Tibial nerve (tissue), 4 donors: ENCODE results near the gene GATA5. TPM values are rescaled to one million over a fixed set of nuclear protein-coding genes. Genes with fewer than 3 reads are reported as not detected.
"Not testable (repeated sequence)": the region's sequence is repeated elsewhere in the genome, so short reads cannot be mapped to it uniquely, and the experiment has no call there.

Source experiments
- DNase-seq, 2 donors: peaks; one replicate each; pipeline ENCODE4 v3.0.0-alpha.2; 2019; ENCODE audit warnings: low spot score in 2 of 2
- H3K27ac ChIP-seq, 4 donors: fragments of 200-600 bp; sonication (generic) in 3 of 4; one replicate each; pipeline ENCODE4 v1.5.1; 2017 to 2019; ENCODE audit warnings: mild to moderate bottlenecking in 1 of 4
- H3K27me3 ChIP-seq, 2 donors: fragments of 200-600 bp; sonication (generic) in 1 of 2; one replicate each; pipeline versions ENCODE4 v1.5.1 to v1.6.0; 2017 to 2019
- H3K36me3 ChIP-seq, 3 donors: fragments of 200-600 bp; sonication (generic); one replicate each; pipeline ENCODE4 v1.5.1; 2018 to 2019
- H3K4me1 ChIP-seq, 4 donors: fragments of 200-600 bp; sonication (generic) in 3 of 4; one replicate each; pipeline ENCODE4 v1.5.1; 2017 to 2019
- H3K4me3 ChIP-seq, 4 donors: fragments of 200-600 bp; sonication (generic) in 3 of 4; one replicate each; pipeline ENCODE4 v1.5.1; 2017 to 2019; ENCODE audit warnings: mild to moderate bottlenecking in 1 of 4, moderate library complexity in 1 of 4
- H3K9me3 ChIP-seq, 4 donors: fragments of 200-600 bp; sonication (generic) in 3 of 4; one replicate each; pipeline ENCODE4 v1.5.1; 2017 to 2019
- EP300 ChIP-seq, 2 donors: sonication (generic); formaldehyde crosslinking; IDR thresholded peaks; one replicate each; pipeline ENCODE4 v1.6.1; 2017; ENCODE audit warnings: antibody characterized with exemption in 2 of 2, mild to moderate bottlenecking in 1 of 2
- POLR2A ChIP-seq, 2 donors: fragments of 450-650 bp; IDR thresholded peaks; one replicate each; pipeline ENCODE4 v1.6.1; 2017; ENCODE audit warnings: antibody characterized with exemption in 2 of 2, mild to moderate bottlenecking in 2 of 2, moderate library complexity in 2 of 2
- WGBS, 2 donors: methylation state at CpG; one replicate each; pipeline ENCODE4 v1.1.5; 2018; 5-methylcytosine and 5-hydroxymethylcytosine counted together
- total RNA-seq, 4 donors: library from RNA; depleted of rRNA; stranded (reverse); fragments of >200 nt; gene quantifications; one replicate each; pipeline ENCODE4 v1.1.0, GENCODE V29; 2016
- TF ChIP-seq, protein P1 (sequence below), 5 experiments: fragments of 200-600 bp in 3 of 5; fragments of 450-650 bp in 2 of 5; sonication (generic) in 3 of 5; IDR thresholded peaks; one replicate each; pipeline ENCODE4 v1.5.1; 2016 to 2019; ENCODE audit warnings: antibody characterized with exemption in 5 of 5, mild to moderate bottlenecking in 3 of 5, moderate library complexity in 2 of 5

GATA5 gene
- total RNA-seq, 4 donors from 2014 or later = 0.20 TPM; not detected in 3

GRCh38 chr20:62427172-62428001 lies 48.4 kb downstream of the GATA5 start, which contains the start of gene RBBP8NL:
Gene RBBP8NL (minus strand): TSS chr20:62427539. CDS start chr20:62419647, 7,892 bp downstream.
- Histone ChIP-seq H3K9me3 (no peaks in the 10 kb centered on the region), H3K4me1 (no peaks in the 10 kb centered on the region), H3K36me3 (no peaks in the 10 kb centered on the region), H3K4me3 (no peak within 1 kb of the TSS), H3K27ac (no peak within 1 kb of the TSS), H3K27me3 (peaks cover 0 to 61% of the 10 kb centered on the region in 2 donors)
- TF ChIP-seq POLR2A (IDR thresholded peaks at IDR 0.05) (no peak), EP300 (IDR thresholded peaks at IDR 0.05) (no peak)
- TF ChIP-seq, protein P1, sequence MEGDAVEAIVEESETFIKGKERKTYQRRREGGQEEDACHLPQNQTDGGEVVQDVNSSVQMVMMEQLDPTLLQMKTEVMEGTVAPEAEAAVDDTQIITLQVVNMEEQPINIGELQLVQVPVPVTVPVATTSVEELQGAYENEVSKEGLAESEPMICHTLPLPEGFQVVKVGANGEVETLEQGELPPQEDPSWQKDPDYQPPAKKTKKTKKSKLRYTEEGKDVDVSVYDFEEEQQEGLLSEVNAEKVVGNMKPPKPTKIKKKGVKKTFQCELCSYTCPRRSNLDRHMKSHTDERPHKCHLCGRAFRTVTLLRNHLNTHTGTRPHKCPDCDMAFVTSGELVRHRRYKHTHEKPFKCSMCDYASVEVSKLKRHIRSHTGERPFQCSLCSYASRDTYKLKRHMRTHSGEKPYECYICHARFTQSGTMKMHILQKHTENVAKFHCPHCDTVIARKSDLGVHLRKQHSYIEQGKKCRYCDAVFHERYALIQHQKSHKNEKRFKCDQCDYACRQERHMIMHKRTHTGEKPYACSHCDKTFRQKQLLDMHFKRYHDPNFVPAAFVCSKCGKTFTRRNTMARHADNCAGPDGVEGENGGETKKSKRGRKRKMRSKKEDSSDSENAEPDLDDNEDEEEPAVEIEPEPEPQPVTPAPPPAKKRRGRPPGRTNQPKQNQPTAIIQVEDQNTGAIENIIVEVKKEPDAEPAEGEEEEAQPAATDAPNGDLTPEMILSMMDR (IDR thresholded peaks at IDR 0.05) = no peak
- WGBS, 2 donors = 66 to 71% methylated on average over 23 to 26 of the region's 28 CpGs
- no peak for DNase-seq

GRCh38 chr20:62426699-62427131 lies 49.1 kb downstream of the GATA5 start:
- no peak overlapping the region for H3K4me3 ChIP-seq
- no peaks in the 10 kb centered on the region for H3K36me3 ChIP-seq
- H3K27ac ChIP-seq = no peak overlapping the region
- H3K27me3 ChIP-seq = peaks cover 0 to 61% of the 10 kb centered on the region in 2 donors
- whole genome bisulfite sequencing, 2 donors = 54 to 56% methylated on average over 13 to 16 of the region's 22 CpGs
- DNase-seq = no peak
- TF ChIP-seq, protein P1 (IDR thresholded peaks at IDR 0.05) = no peak
- TF ChIP-seq POLR2A (IDR thresholded peaks at IDR 0.05) = no peak
- no peak for TF ChIP-seq EP300 (IDR thresholded peaks at IDR 0.05)
- no peaks in the 10 kb centered on the region for H3K4me1 ChIP-seq
- H3K9me3 ChIP-seq = no peaks in the 10 kb centered on the region

DNA sequence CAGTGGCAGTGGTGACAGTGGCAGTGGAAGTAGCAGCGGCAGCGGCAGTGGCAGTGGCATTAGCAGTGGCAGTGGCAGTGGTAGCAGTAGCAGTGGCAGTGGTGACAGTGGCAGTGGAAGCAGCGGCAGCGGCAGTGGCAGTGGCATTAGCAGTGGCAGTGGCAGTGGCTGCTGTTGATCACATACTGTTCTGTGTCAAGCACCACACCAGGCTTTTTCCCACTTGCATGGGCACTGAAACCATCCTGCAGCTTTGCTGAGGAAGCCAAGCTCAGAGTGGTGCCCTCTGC lies 49.8 kb downstream of the GATA5 start:
- not testable (repeated sequence) for H3K27ac ChIP-seq, H3K9me3 ChIP-seq, H3K4me3 ChIP-seq, DNase-seq, H3K36me3 ChIP-seq, H3K4me1 ChIP-seq
- H3K27me3 ChIP-seq = peaks cover 0 to 61% of the 10 kb centered on the region in 2 donors
- WGBS, 2 donors = 81 to 96% methylated on average over 4 of the region's 4 CpGs

GRCh38 chr20:62425281-62426058 lies 50.3 kb downstream of the GATA5 start:
- no peak for DNase-seq
- TF ChIP-seq, protein P1 (IDR thresholded peaks at IDR 0.05) = no peak
- no peak for TF ChIP-seq POLR2A (IDR thresholded peaks at IDR 0.05)
- TF ChIP-seq EP300 (IDR thresholded peaks at IDR 0.05) = no peak
- Histone ChIP-seq H3K27ac (no peak overlapping the region), H3K36me3 (no peaks in the 10 kb centered on the region), H3K4me3 (no peak overlapping the region), H3K4me1 (no peaks in the 10 kb centered on the region), H3K27me3 (peaks cover 0 to 57% of the 10 kb centered on the region in 2 donors), H3K9me3 (no peaks in the 10 kb centered on the region)
- WGBS, 2 donors = 85% methylated on average over 9 to 21 of the region's 21 CpGs

- Histone ChIP-seq H3K27me3 (peaks cover 0 to 51% of the 10 kb centered on the region in 2 donors), H3K36me3 (no peaks in the 10 kb centered on the region), H3K4me1 (no peaks in the 10 kb centered on the region), H3K4me3 (no peak overlapping the region), H3K27ac (no peak overlapping the region), H3K9me3 (no peaks in the 10 kb centered on the region)
- no peak for DNase-seq
- WGBS, 2 donors = 59 to 70% methylated on average over 10 to 14 of the region's 23 CpGs
- TF ChIP-seq, protein P1 (IDR thresholded peaks at IDR 0.05) = no peak
- no peak for TF ChIP-seq EP300 (IDR thresholded peaks at IDR 0.05)
- no peak for TF ChIP-seq POLR2A (IDR thresholded peaks at IDR 0.05)
These were observed 51.3 kb downstream of the GATA5 start for GRCh38 chr20:62424249-62425107.
